HS-27A (cell line): ENCODE data around the gene REPS2.
"Not testable (repeated sequence)": the region's sequence is repeated elsewhere in the genome, so short reads cannot be mapped to it uniquely, and the experiment has no call there.

Experiments used
- DNase-seq: peaks from one replicate; pipeline ENCODE4 v3.0.0-alpha.2; 2012; ENCODE audit warnings: low read depth, missing footprints

Gene REPS2

GRCh38 chrX:16964976-16965375 lies 18.5 kb downstream of the REPS2 start:
- not testable (repeated sequence) for DNase-seq

GRCh38 chrX:16966752-16967448 lies 20.4 kb downstream of the REPS2 start:
- DNase-seq: no peak

- not testable (repeated sequence) for DNase-seq
These were observed 22.3 kb downstream of the REPS2 start for GRCh38 chrX:16968753-16969152.

GRCh38 chrX:16970977-16971376 lies 24.5 kb downstream of the REPS2 start:
- DNase-seq: no peak

GRCh38 chrX:16971694-16972093 lies 25.2 kb downstream of the REPS2 start:
- no peak for DNase-seq

GRCh38 chrX:16975233-16975632 lies 28.8 kb downstream of the REPS2 start:
- DNase-seq: no peak

GRCh38 chrX:16977771-16978170 lies 31.3 kb downstream of the REPS2 start:
- DNase-seq: no peak

GRCh38 chrX:16978193-16978984 lies 31.9 kb downstream of the REPS2 start:
- DNase-seq: no peak

- no peak for DNase-seq
These were observed 32.8 kb downstream of the REPS2 start for GRCh38 chrX:16979226-16979625.

- DNase-seq: no peak
These were observed 34.8 kb downstream of the REPS2 start for GRCh38 chrX:16981209-16981608.

GRCh38 chrX:16981980-16982379 lies 35.5 kb downstream of the REPS2 start:
- DNase-seq: no peak

- DNase-seq: no peak
These were observed 36.6 kb downstream of the REPS2 start for GRCh38 chrX:16983051-16983450.

- no peak for DNase-seq
These were observed 38.8 kb downstream of the REPS2 start for GRCh38 chrX:16985286-16985685.

- no peak for DNase-seq
These were observed 39.7 kb downstream of the REPS2 start for GRCh38 chrX:16986169-16986568.

GRCh38 chrX:16989750-16990149 lies 43.3 kb downstream of the REPS2 start:
- DNase-seq: no peak

GRCh38 chrX:16990839-16991238 lies 44.4 kb downstream of the REPS2 start:
- DNase-seq: no peak

GRCh38 chrX:16992445-16992844 lies 46.0 kb downstream of the REPS2 start:
- DNase-seq: no peak

- DNase-seq: no peak
These were observed 46.5 kb downstream of the REPS2 start for GRCh38 chrX:16992951-16993350.

- no peak for DNase-seq
These were observed 47.4 kb downstream of the REPS2 start for GRCh38 chrX:16993791-16994318.

GRCh38 chrX:16994736-16995135 lies 48.3 kb downstream of the REPS2 start:
- no peak for DNase-seq

GRCh38 chrX:16997313-16997712 lies 50.9 kb downstream of the REPS2 start:
- no peak for DNase-seq

- no peak for DNase-seq
These were observed 52.8 kb downstream of the REPS2 start for GRCh38 chrX:16999275-16999674.

- DNase-seq: no peak
These were observed 54.3 kb downstream of the REPS2 start for GRCh38 chrX:17000751-17001150.
